Ovary (tissue), 9 donors: ENCODE data around the gene LMO7. TPM values are rescaled to one million over a fixed set of nuclear protein-coding genes. Genes with fewer than 3 reads are reported as not detected.

Source experiments
- DNase-seq, 5 donors: peaks; one replicate each; pipeline ENCODE4 v3.0.0-alpha.2; 2019 to 2020
- H3K27ac ChIP-seq, 2 donors: fragments of 200-600 bp; one replicate each; pipeline versions ENCODE4 v1.5.1 to v1.8.0; 2019 to 2022
- H3K27me3 ChIP-seq: fragments of 200-600 bp; one replicate; pipeline ENCODE4 v1.8.0; 2022
- H3K36me3 ChIP-seq: fragments of 200-600 bp; sonication (generic); one replicate; pipeline ENCODE4 v1.5.1; 2019
- H3K4me1 ChIP-seq: one replicate; pipeline ENCODE4 v1.8.1; 2013; ENCODE audit warnings: mild to moderate bottlenecking, moderate library complexity; ENCODE audit not compliant: insufficient read depth
- H3K4me3 ChIP-seq: fragments of 200-600 bp; sonication (generic); one replicate; pipeline ENCODE4 v1.5.1; 2017
- H3K9me3 ChIP-seq, 2 donors: fragments of 200-600 bp in 1 of 2; sonication (generic) in 1 of 2; one replicate each; pipeline versions ENCODE4 v1.5.1 to v1.8.1; 2013 to 2019; ENCODE audit warnings: mild to moderate bottlenecking in 1 of 2, moderate library complexity in 1 of 2
- CTCF ChIP-seq, 3 donors: fragments of 450-650 bp in 2 of 3; fragments of 200-600 bp in 1 of 3; IDR thresholded peaks; one replicate each; pipeline versions ENCODE4 v1.5.1 to v1.8.0; 2016 to 2022; ENCODE audit warnings: antibody characterized with exemption in 3 of 3, mild to moderate bottlenecking in 1 of 3
- EP300 ChIP-seq: sonication (generic); formaldehyde crosslinking; IDR thresholded peaks from one replicate; pipeline ENCODE4 v1.6.1; 2017; ENCODE audit warnings: antibody characterized with exemption
- POLR2A ChIP-seq: fragments of 450-650 bp; IDR thresholded peaks from one replicate; pipeline ENCODE4 v1.6.1; 2017; ENCODE audit warnings: antibody characterized with exemption, mild to moderate bottlenecking, moderate library complexity
- WGBS, 3 donors: extraction: QIAGEN DNeasy Blood & Tissue Kit in 1 of 3; methylation state at CpG; one replicate each; pipeline versions ENCODE4 v1.1.5 to v1.1.7; 2013 to 2017; 5-methylcytosine and 5-hydroxymethylcytosine counted together
- intact Hi-C, 4 donors: fragments of 100-400 bp; cut with DNase I; formaldehyde crosslinking; loops; one replicate each; pipeline versions ENCODE4 v1.11.0 to v1.15.1; 2022 to 2023
- polyA plus RNA-seq, 2 donors: library from polyadenylated mRNA; stranded (reverse); fragments of 200-250 nt in 1 of 2; fragments of 350-450 nt in 1 of 2; fragmentation: Illumina TruSeq in 1 of 2; extraction: RNeasy Lipid Tissue Mini Kit (QIAGEN cat#74804) in 1 of 2; gene quantifications; one replicate each; pipeline ENCODE4 v1.2.3, GENCODE V29; 2013 to 2014
- total RNA-seq, 7 donors: library from RNA; depleted of rRNA in 2 of 7; stranded (reverse); fragments of >200 nt in 2 of 7; fragmentation: NEBNext Ultra II Directional in 3 of 7; extraction: Animal tissue kit (Norgen Biotek cat#: 25700) in 3 of 7; gene quantifications; one replicate each; pipeline versions ENCODE4 v1.1.0 to v1.2.4, GENCODE V29; 2016 to 2023
- donor health status: DM: no; HTN: no; CAD: no; lungs with moderate emphysema.
- donor health status: DM: no; HTN: no; CAD: no.
- donor health status: Bipolar disorder and iron deficiency.
- donor health status: DM: yes; HTN: yes; CAD: no.
- donor health status: DM: no; HTN: no; CAD: no.
- donor health status: DM: yes; HTN: yes; CAD: no.

Gene LMO7
- total and polyA plus RNA-seq, 9 donors, result 9.6 to 60.7 (median 20.1) TPM

- Histone ChIP-seq H3K36me3 (no peaks in the 10 kb centered on the region), H3K27me3 (no peaks in the 10 kb centered on the region), H3K4me1 (peaks cover 4% of the 10 kb centered on the region), H3K9me3 (no peaks in the 10 kb centered on the region), H3K27ac (no peak overlapping the region), H3K4me3 (no peak overlapping the region)
- intact Hi-C loops, result no loop called here
- WGBS, 3 donors, result 44 to 62% (median 54%) methylated on average over 5 of the region's 5 CpGs
- no peak for DNase-seq
- TF ChIP-seq POLR2A, result no peak
- no peak for TF ChIP-seq EP300
- no peak for TF ChIP-seq CTCF (IDR thresholded peaks at IDR 0.05)
Observed at GRCh38 chr13:75906315-75906714, 270.2 kb downstream of the LMO7 start.

- WGBS, 3 donors, result 64 to 80% (median 76%) methylated on average over 5 of the region's 5 CpGs
- Histone ChIP-seq H3K9me3 (no peaks in the 10 kb centered on the region), H3K27ac (no peak overlapping the region), H3K4me3 (no peak overlapping the region), H3K36me3 (no peaks in the 10 kb centered on the region), H3K4me1 (peaks cover 4% of the 10 kb centered on the region), H3K27me3 (no peaks in the 10 kb centered on the region)
- DNase-seq, result no peak
- TF ChIP-seq CTCF (IDR thresholded peaks at IDR 0.05), result no peak
- no peak for TF ChIP-seq EP300
- intact Hi-C loops, result no loop called here
Observed at GRCh38 chr13:75907044-75907443, 270.9 kb downstream of the LMO7 start.

GRCh38 chr13:75908141-75908540 is 272.0 kb downstream of the LMO7 start:
- no peaks in the 10 kb centered on the region for H3K9me3 ChIP-seq
- no peaks in the 10 kb centered on the region for H3K36me3 ChIP-seq
- intact Hi-C loops, result no loop called here
- H3K27ac ChIP-seq, result no peak overlapping the region
- DNase-seq, result peak in 1 of 5 donors; percentile 31
- no peak overlapping the region for H3K4me3 ChIP-seq
- no peaks in the 10 kb centered on the region for H3K27me3 ChIP-seq
- peaks cover 4% of the 10 kb centered on the region for H3K4me1 ChIP-seq
- TF ChIP-seq POLR2A (no peak), CTCF (IDR thresholded peaks at IDR 0.05) (no peak), EP300 (no peak)
- 28 to 41% (median 29%) methylated on average over 4 of the region's 4 CpGs for WGBS, 3 donors

Other genes starting within 250 kb of the LMO7 start
- 10 to 100 TPM; 37.4 to 91.3 (median 53.5) TPM for gene TBC1D4, start 154.2 kb upstream of the LMO7 start, total RNA-seq
- 10 to 100 TPM; 26.2 to 29.7 TPM for gene TBC1D4, start 154.2 kb upstream of the LMO7 start, polyA plus RNA-seq
- gene COMMD6, start 98.5 kb upstream of the LMO7 start, total RNA-seq, result 100 to 1,000 TPM; 240 to 366 (median 296) TPM
- gene COMMD6, start 98.5 kb upstream of the LMO7 start, polyA plus RNA-seq, result 100 to 1,000 TPM; 341 to 373 TPM
- 10 to 100 TPM in 6 of 7 donors, 1 to 10 TPM in 1; 9.0 to 17.1 (median 13.0) TPM for gene UCHL3, start 86.5 kb upstream of the LMO7 start, total RNA-seq
- gene UCHL3, start 86.5 kb upstream of the LMO7 start, polyA plus RNA-seq, result 10 to 100 TPM in 1 of 2 donors, 1 to 10 TPM in 1; 8.6 to 39.5 TPM